Endothelial cell of umbilical vein (primary cell): ENCODE results near the gene ESYT3. TPM values are rescaled to one million over a fixed set of nuclear protein-coding genes. Genes with fewer than 3 reads are reported as not detected.

ENCODE experiments used
- BruUV-seq: library from RNA; stranded (reverse); fragments of 400-500 nt; replicated peaks from 2 replicates; lab custom pipeline; 2021; lab: Mats Ljungman, UMichigan
- CTCF ChIA-PET: fragments of 300-600, 350-600 bp; sonication (Branson Sonifier 250); formaldehyde crosslinking; loops from one replicate; lab custom pipeline; 2021; ENCODE audit warnings: antibody characterized with exemption, inconsistent platforms; lab: Charles Lee
- POLR2A ChIA-PET: fragments of 300-600, 350-600 bp; sonication (Branson Sonifier 250); formaldehyde crosslinking; loops from one replicate; lab custom pipeline; 2021; ENCODE audit warnings: antibody characterized with exemption, inconsistent platforms; lab: Charles Lee
- DNase-seq: peaks from one replicate; pipeline ENCODE4 v3.0.0-alpha.2; 2011; ENCODE audit warnings: low read depth, low spot score
- FAIRE-seq: peaks from 2 replicates; lab custom pipeline; 2011; peaks lifted over from hg19 to GRCh38; lab: Jason Lieb, UNC
- H2AFZ ChIP-seq: 2 replicates; pipeline ENCODE4 v1.6.0; 2012; ENCODE audit warnings: low read depth, low read length, control low read depth, inconsistent platforms
- H3K27ac ChIP-seq: 2 replicates; pipeline ENCODE4 v1.5.1; 2011; ENCODE audit warnings: low read depth, mild to moderate bottlenecking, control low read depth, low read length, moderate library complexity; ENCODE audit not compliant: insufficient read depth
- H3K27me3 ChIP-seq, 2 experiments: 2 replicates each; pipeline versions ENCODE4 v1.6.0 to v1.6.1; 2011; ENCODE audit warnings: low read length in 2 of 2, mixed read lengths in 1 of 2; ENCODE audit not compliant: control insufficient read depth in 2 of 2, insufficient read depth in 2 of 2
- H3K36me3 ChIP-seq, 2 experiments: 2 replicates in 1 of 2; 3 replicates in 1 of 2; pipeline ENCODE4 v1.5.1; 2011; ENCODE audit warnings: low read length in 2 of 2, mild to moderate bottlenecking in 1 of 2, moderate library complexity in 1 of 2; ENCODE audit not compliant: control insufficient read depth in 2 of 2, insufficient read depth in 2 of 2; ENCODE audit errors: extremely low read depth in 1 of 2
- H3K4me1 ChIP-seq: 3 replicates; pipeline ENCODE4 v1.5.1; 2011; ENCODE audit warnings: mild to moderate bottlenecking, low read length; ENCODE audit not compliant: control insufficient read depth, insufficient read depth; ENCODE audit errors: extremely low read depth
- H3K4me2 ChIP-seq: 2 replicates; pipeline ENCODE4 v1.6.1; 2011; ENCODE audit warnings: low read length, control low read depth, mixed read lengths; ENCODE audit not compliant: insufficient read depth
- H3K4me3 ChIP-seq, 3 experiments: fragments of 200-600 bp in 1 of 3; sonication (generic), shearing (Covaris generic) in 1 of 3; replicated peaks in 1 of 3; 2 replicates each; pipeline ENCODE4 v1.5.1; 2011 to 2016; ENCODE audit warnings: control low read depth in 3 of 3, low read length in 3 of 3, mild to moderate bottlenecking in 2 of 3, inconsistent platforms in 1 of 3, low read depth in 1 of 3, moderate library complexity in 1 of 3; ENCODE audit not compliant: insufficient read depth in 1 of 3
- H3K79me2 ChIP-seq: 2 replicates; pipeline ENCODE4 v1.6.0; 2012; ENCODE audit warnings: low read length, inconsistent platforms; ENCODE audit not compliant: control insufficient read depth, insufficient read depth
- H3K9ac ChIP-seq: replicated peaks from 2 replicates; pipeline ENCODE3; 2011; ENCODE audit warnings: low read length, control low read depth; ENCODE audit not compliant: insufficient read depth; ENCODE audit errors: extremely low read depth
- H3K9me1 ChIP-seq: replicated peaks from 3 replicates; pipeline ENCODE4 v1.6.0; 2011; ENCODE audit warnings: mild to moderate bottlenecking, low read length; ENCODE audit not compliant: control insufficient read depth, insufficient read depth; ENCODE audit errors: extremely low read depth
- H3K9me3 ChIP-seq: replicated peaks from 2 replicates; pipeline ENCODE4 v1.5.1; 2012; ENCODE audit warnings: low read length, inconsistent platforms; ENCODE audit not compliant: control insufficient read depth, insufficient read depth
- H4K20me1 ChIP-seq: replicated peaks from 2 replicates; pipeline ENCODE3; 2011; ENCODE audit warnings: mild to moderate bottlenecking, low read length; ENCODE audit not compliant: control insufficient read depth, insufficient read depth; ENCODE audit errors: extremely low read depth
- EZH2 ChIP-seq: IDR thresholded peaks from 2 replicates; pipeline ENCODE4 v1.6.1; 2012; ENCODE audit warnings: borderline replicate concordance, low read depth, mild to moderate bottlenecking, moderate library complexity, low read length, inconsistent platforms; ENCODE audit not compliant: severe bottlenecking
- FOS ChIP-seq: IDR thresholded peaks from 2 replicates; pipeline ENCODE4 v1.6.1; 2011; ENCODE audit warnings: mild to moderate bottlenecking, low read length, moderate library complexity, borderline replicate concordance; ENCODE audit not compliant: insufficient read depth
- GATA2 ChIP-seq: IDR thresholded peaks from 2 replicates; pipeline ENCODE4 v1.7.0; 2011; ENCODE audit warnings: low read depth, mild to moderate bottlenecking, moderate library complexity, mixed read lengths, low read length; ENCODE audit not compliant: insufficient read length, insufficient read depth
- JUN ChIP-seq: IDR thresholded peaks from 2 replicates; pipeline ENCODE4 v1.6.1; 2011; ENCODE audit warnings: borderline replicate concordance, low read depth; ENCODE audit not compliant: insufficient read length, insufficient read depth
- MAX ChIP-seq: IDR thresholded peaks from 2 replicates; pipeline ENCODE4 v1.6.1; 2011; ENCODE audit not compliant: insufficient read depth, insufficient read length
- POLR2A ChIP-seq: IDR thresholded peaks from 2 replicates; pipeline ENCODE4 v1.6.1; 2012; ENCODE audit warnings: low read depth, mild to moderate bottlenecking, control low read depth, low read length
- dilution Hi-C: fragments of 300-500 bp; cut with MboI; formaldehyde crosslinking; loops from one replicate; pipeline ENCODE4 v1.15.0; 2019; ENCODE audit warnings: low sequenced_read_pairs; ENCODE audit not compliant: extremely low pct_ligation_motif_present
- intact Hi-C: fragments of 100-400 bp; cut with micrococcal nuclease; formaldehyde crosslinking; loops from one replicate; pipeline ENCODE4 v1.10.0; 2022
- polyA plus RNA-seq, 4 experiments: library from polyadenylated mRNA; depleted of rRNA in 3 of 4; stranded (reverse) in 3 of 4; unstranded in 1 of 4; fragments of >200 nt; gene quantifications; 2 replicates each; pipeline versions ENCODE4 v1.2.1 to v1.2.3, GENCODE V29; 2011 to 2012; ENCODE audit warnings: missing spikeins in 1 of 4
- total RNA-seq: library from RNA; stranded (reverse); gene quantifications from 2 replicates; pipeline ENCODE4 v1.2.3, GENCODE V29; 2021
- TF ChIP-seq, protein P1 (sequence below), 2 donors: IDR thresholded peaks; 1 replicate in 1 of 2; 2 replicates in 1 of 2; pipeline ENCODE4 v1.5.1; 2011; ENCODE audit warnings: low read length in 2 of 2, mild to moderate bottlenecking in 2 of 2, moderate library complexity in 2 of 2, control low read depth in 1 of 2, inconsistent platforms in 1 of 2, low read depth in 1 of 2; ENCODE audit not compliant: insufficient read depth in 1 of 2; ENCODE audit errors: extremely low read depth in 1 of 2

Gene ESYT3
- total and polyA plus RNA-seq, 2 donors (not counting 3 experiments of a cell fraction or from before 2014, with no cell fraction given) = not detected

- H3K4me3 ChIP-seq = no peak overlapping the region
- BruUV-seq = no TSS peak
- no peaks in the 10 kb centered on the region for H3K27me3 ChIP-seq
- DNase-seq = no peak
- dilution Hi-C loops = no loop called here
- TF ChIP-seq, protein P1, sequence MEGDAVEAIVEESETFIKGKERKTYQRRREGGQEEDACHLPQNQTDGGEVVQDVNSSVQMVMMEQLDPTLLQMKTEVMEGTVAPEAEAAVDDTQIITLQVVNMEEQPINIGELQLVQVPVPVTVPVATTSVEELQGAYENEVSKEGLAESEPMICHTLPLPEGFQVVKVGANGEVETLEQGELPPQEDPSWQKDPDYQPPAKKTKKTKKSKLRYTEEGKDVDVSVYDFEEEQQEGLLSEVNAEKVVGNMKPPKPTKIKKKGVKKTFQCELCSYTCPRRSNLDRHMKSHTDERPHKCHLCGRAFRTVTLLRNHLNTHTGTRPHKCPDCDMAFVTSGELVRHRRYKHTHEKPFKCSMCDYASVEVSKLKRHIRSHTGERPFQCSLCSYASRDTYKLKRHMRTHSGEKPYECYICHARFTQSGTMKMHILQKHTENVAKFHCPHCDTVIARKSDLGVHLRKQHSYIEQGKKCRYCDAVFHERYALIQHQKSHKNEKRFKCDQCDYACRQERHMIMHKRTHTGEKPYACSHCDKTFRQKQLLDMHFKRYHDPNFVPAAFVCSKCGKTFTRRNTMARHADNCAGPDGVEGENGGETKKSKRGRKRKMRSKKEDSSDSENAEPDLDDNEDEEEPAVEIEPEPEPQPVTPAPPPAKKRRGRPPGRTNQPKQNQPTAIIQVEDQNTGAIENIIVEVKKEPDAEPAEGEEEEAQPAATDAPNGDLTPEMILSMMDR (IDR thresholded peaks at IDR 0.05; ENCODE audit: extremely low read depth in 1 of 2, insufficient read depth in 1 of 2, low read depth in 1 of 2, low read length in 2 of 2) = no peak
- TF ChIP-seq GATA2 (no peak), JUN (no peak), FOS (no peak), POLR2A (no peak), EZH2 (no peak), MAX (no peak)
- CTCF ChIA-PET = interaction anchor here (1.8 to 3.4 kb wide), 2 partner anchors 438 to 446 kb away, joined by 7 to 120 read pairs; no protein-coding TSS in a partner anchor
- H4K20me1 ChIP-seq = peaks cover under 1% of the 10 kb centered on the region
- no peaks in the 10 kb centered on the region for H3K79me2 ChIP-seq
- H2AFZ ChIP-seq = no peak overlapping the region
- no peaks in the 10 kb centered on the region for H3K9me3 ChIP-seq
- intact Hi-C loops = loop anchor here (5.0 kb wide), 2 partner anchors 215 to 460 kb away; no protein-coding TSS in a partner anchor
- no peak for FAIRE-seq
- no peak overlapping the region for H3K27ac ChIP-seq
- no peaks in the 10 kb centered on the region for H3K9me1 ChIP-seq
- H3K36me3 ChIP-seq = no peaks in the 10 kb centered on the region
- peaks cover 3% of the 10 kb centered on the region for H3K4me1 ChIP-seq
- H3K4me2 ChIP-seq = no peak overlapping the region
- POLR2A ChIA-PET = no interaction called here
- no peak overlapping the region for H3K9ac ChIP-seq
These were observed 42.7 kb downstream of the ESYT3 start for GRCh38 chr3:138477120-138477519.
